CD4-positive, alpha-beta T cell (primary cell): ENCODE data around the gene LITAFD. TPM values are rescaled to one million over a fixed set of nuclear protein-coding genes. Genes with fewer than 3 reads are reported as not detected.

Source experiments
- ATAC-seq: fragments of 200-7000 bp; cut with Tn5 transposase; one replicate; pipeline ENCODE4 v1.10.0; 2022; ENCODE audit warnings: mild to moderate bottlenecking; ENCODE audit not compliant: poor library complexity
- CTCF ChIA-PET: fragments of 350-600 bp; sonication (Branson Sonifier 250); formaldehyde crosslinking; loops from one replicate; lab custom pipeline; 2021; ENCODE audit warnings: antibody characterized with exemption, inconsistent platforms; lab: Charles Lee
- POLR2A ChIA-PET: fragments of 350-600 bp; sonication (Branson Sonifier 250); formaldehyde crosslinking; loops from one replicate; lab custom pipeline; 2021; ENCODE audit warnings: antibody characterized with exemption, inconsistent platforms; lab: Charles Lee
- DNase-seq, 14 experiments: peaks; one replicate each; pipeline ENCODE4 v3.0.0-alpha.2; 2013 to 2020; ENCODE audit warnings: mixed read lengths in 2 of 14
- H3K27ac ChIP-seq, 2 donors: one replicate each; pipeline versions ENCODE4 v1.5.1 to v1.7.0; 2013; ENCODE audit warnings: low read length in 2 of 2, low read depth in 1 of 2, mild to moderate bottlenecking in 1 of 2
- H3K27me3 ChIP-seq, 2 experiments: 1 replicate in 1 of 2; 2 replicates in 1 of 2; pipeline versions ENCODE4 v1.6.1 to v1.7.0; 2013; ENCODE audit warnings: low read length in 2 of 2, control low read depth in 1 of 2, mild to moderate bottlenecking in 1 of 2, moderate library complexity in 1 of 2; ENCODE audit not compliant: insufficient read depth in 2 of 2, control insufficient read depth in 1 of 2
- H3K36me3 ChIP-seq: one replicate; pipeline ENCODE4 v1.6.1; 2013; ENCODE audit warnings: low read length, control low read depth; ENCODE audit not compliant: insufficient read depth
- H3K4me1 ChIP-seq: one replicate; pipeline ENCODE4 v1.6.1; 2013; ENCODE audit warnings: low read length, control low read depth; ENCODE audit not compliant: insufficient read depth
- H3K4me3 ChIP-seq: one replicate; pipeline ENCODE4 v1.5.1; 2013; ENCODE audit warnings: mild to moderate bottlenecking, low read length, moderate library complexity
- H3K9me3 ChIP-seq, 2 experiments: 1 replicate in 1 of 2; 2 replicates in 1 of 2; pipeline versions ENCODE4 v1.6.1 to v1.7.0; 2013; ENCODE audit warnings: low read length in 2 of 2, mild to moderate bottlenecking in 2 of 2, control low read depth in 1 of 2, moderate library complexity in 1 of 2; ENCODE audit not compliant: control insufficient read depth in 1 of 2, insufficient read depth in 1 of 2
- H3K27ac Mint-ChIP-seq: one replicate; pipeline ENCODE4 v1.8.0; 2020; ENCODE audit warnings: mixed read lengths
- H3K27me3 Mint-ChIP-seq: one replicate; pipeline ENCODE4 v1.8.0; 2021; ENCODE audit warnings: mixed read lengths
- H3K36me3 Mint-ChIP-seq: one replicate; pipeline ENCODE4 v1.8.0; 2021; ENCODE audit warnings: low read depth, mixed read lengths
- H3K4me1 Mint-ChIP-seq: one replicate; pipeline ENCODE4 v1.8.0; 2021; ENCODE audit warnings: low read depth, mixed read lengths
- H3K4me3 Mint-ChIP-seq: one replicate; pipeline ENCODE4 v1.8.0; 2020; ENCODE audit warnings: mild to moderate bottlenecking, mixed read lengths
- H3K9me3 Mint-ChIP-seq: one replicate; pipeline ENCODE4 v1.8.0; 2020; ENCODE audit warnings: mixed read lengths
- CTCF ChIP-seq: fragments of 200-600 bp; IDR thresholded peaks from one replicate; pipeline ENCODE4 v1.8.0; 2022; ENCODE audit warnings: antibody characterized with exemption, mild to moderate bottlenecking
- intact Hi-C, 2 experiments: fragments of 100-400 bp; cut with DNase I in 1 of 2; cut with micrococcal nuclease in 1 of 2; formaldehyde crosslinking; loops; one replicate each; pipeline versions ENCODE4 v1.15.1 to v1.9.0; 2023 to 2025; cut with DNase I, micrococcal nuclease
- total RNA-seq, 174 experiments: library from RNA in 2 of 174; stranded (reverse) in 2 of 174; gene quantifications; one replicate each; pipeline ENCODE4 v1.2.3 and lab custom pipeline; 2021 to 2026

Gene LITAFD
- total RNA-seq, 2 experiments from 2014 or later = 0.60 TPM; not detected in 1

GRCh38 chr16:8892101-8892575 lies 10.0 kb downstream of the LITAFD start:
- H3K27me3 ChIP-seq = no peaks in the 10 kb centered on the region
- H3K4me1 ChIP-seq = peaks cover 14% of the 10 kb centered on the region
- peak in 2 of 14 experiments; percentile 14 to 46 for DNase-seq
- H3K9me3 ChIP-seq = no peaks in the 10 kb centered on the region
- no peaks in the 10 kb centered on the region for H3K27me3 Mint-ChIP-seq
- H3K4me1 Mint-ChIP-seq = peaks cover 16% of the 10 kb centered on the region
- intact Hi-C loops = loop anchor here in 1 of 2 experiments (5.0 kb wide), 1 partner anchor 115 kb away; no protein-coding TSS in a partner anchor
- no peak for TF ChIP-seq CTCF
- H3K4me3 ChIP-seq = no peak overlapping the region
- H3K36me3 Mint-ChIP-seq = peaks cover 74% of the 10 kb centered on the region
- no peaks in the 10 kb centered on the region for H3K9me3 Mint-ChIP-seq
- H3K27ac ChIP-seq = peak overlapping the region; percentile 17 to 50
- H3K4me3 Mint-ChIP-seq = no peak overlapping the region
- ChIA-PET POLR2A (no interaction called here), CTCF (interaction anchor here (0.6 to 2.4 kb wide), 5 partner anchors 13 to 247 kb away, joined by 3 to 19 read pairs (median 3); no protein-coding TSS in a partner anchor)
- no peak for ATAC-seq
- peaks cover 61% of the 10 kb centered on the region for H3K36me3 ChIP-seq
- H3K27ac Mint-ChIP-seq = peak overlapping the region; percentile 92

GRCh38 chr16:8893426-8893825 lies 11.3 kb downstream of the LITAFD start:
- H3K9me3 ChIP-seq = no peaks in the 10 kb centered on the region
- no peaks in the 10 kb centered on the region for H3K27me3 Mint-ChIP-seq
- ATAC-seq = no peak
- ChIA-PET CTCF (interaction anchor here (1.0 to 2.1 kb wide), 2 partner anchors 43 to 116 kb away, joined by 3 to 7 read pairs; no protein-coding TSS in a partner anchor), POLR2A (no interaction called here)
- peaks cover 73% of the 10 kb centered on the region for H3K36me3 ChIP-seq
- TF ChIP-seq CTCF = no peak
- H3K4me3 ChIP-seq = no peak overlapping the region
- no peak for DNase-seq
- peaks cover 84% of the 10 kb centered on the region for H3K36me3 Mint-ChIP-seq
- H3K27me3 ChIP-seq = no peaks in the 10 kb centered on the region
- peak overlapping the region in 1 of 2 donors; percentile 1 for H3K27ac ChIP-seq
- H3K9me3 Mint-ChIP-seq = no peaks in the 10 kb centered on the region
- peaks cover 16% of the 10 kb centered on the region for H3K4me1 Mint-ChIP-seq
- no peak overlapping the region for H3K4me3 Mint-ChIP-seq
- intact Hi-C loops = loop anchor here in 1 of 2 experiments (5.0 kb wide), 1 partner anchor 114 kb away; no protein-coding TSS in a partner anchor
- peak overlapping the region; percentile 1 for H3K27ac Mint-ChIP-seq
- H3K4me1 ChIP-seq = peaks cover 14% of the 10 kb centered on the region

GRCh38 chr16:8893976-8894690 lies 12.0 kb downstream of the LITAFD start:
- H3K27ac ChIP-seq = no peak overlapping the region
- peak overlapping the region; percentile 1 for H3K27ac Mint-ChIP-seq
- intact Hi-C loops = loop anchor here in 1 of 2 experiments (5.0 kb wide), 1 partner anchor 113 kb away; no protein-coding TSS in a partner anchor

More at GRCh38 chr16:8893976-8894690, 12.0 kb downstream of the LITAFD start:
- Histone ChIP-seq H3K27me3 (no peaks in the 10 kb centered on the region), H3K4me1 (peaks cover 14% of the 10 kb centered on the region), H3K36me3 (peaks cover 80% of the 10 kb centered on the region), H3K4me3 (no peak overlapping the region), H3K9me3 (no peaks in the 10 kb centered on the region)
- ChIA-PET POLR2A (no interaction called here), CTCF (interaction anchor here (2.1 kb wide), 1 partner anchor 42 kb away, joined by 7 read pairs; no protein-coding TSS in a partner anchor)
- Mint-ChIP-seq H3K36me3 (peaks cover 92% of the 10 kb centered on the region), H3K4me3 (no peak overlapping the region), H3K4me1 (peaks cover 16% of the 10 kb centered on the region), H3K27me3 (no peaks in the 10 kb centered on the region), H3K9me3 (no peaks in the 10 kb centered on the region)
- TF ChIP-seq CTCF = no peak
- no peak for DNase-seq
- ATAC-seq = no peak
